Amniotic epithelial cell (primary cell): ENCODE data around the gene PTPRK.
A peak's percentile ranks its signal among the peaks of the same experiment; 100 is the strongest.
"Not testable (repeated sequence)": the region's sequence is repeated elsewhere in the genome, so short reads cannot be mapped to it uniquely, and the experiment has no call there.

ENCODE experiments used
- DNase-seq: peaks from one replicate; pipeline ENCODE4 v3.0.0-alpha.2; 2010; ENCODE audit warnings: low read depth

Gene PTPRK

GRCh38 chr6:128438393-128438792 lies 82.0 kb downstream of the PTPRK start:
- no peak for DNase-seq

GRCh38 chr6:128437685-128438084 lies 82.7 kb downstream of the PTPRK start:
- no peak for DNase-seq

GRCh38 chr6:128434752-128435151 lies 85.6 kb downstream of the PTPRK start:
- DNase-seq: not testable (repeated sequence)

GRCh38 chr6:128432394-128432793 lies 88.0 kb downstream of the PTPRK start:
- peak; percentile 51 for DNase-seq

- DNase-seq: no peak
Observed at GRCh38 chr6:128427139-128427538, 93.3 kb downstream of the PTPRK start.

- no peak for DNase-seq
Observed at GRCh38 chr6:128425856-128426255, 94.5 kb downstream of the PTPRK start.

GRCh38 chr6:128422871-128423270 lies 97.5 kb downstream of the PTPRK start:
- no peak for DNase-seq

- DNase-seq: no peak
Observed at GRCh38 chr6:128422200-128422599, 98.2 kb downstream of the PTPRK start.

GRCh38 chr6:128421788-128422187 lies 98.6 kb downstream of the PTPRK start:
- DNase-seq: no peak

GRCh38 chr6:128417698-128418097 lies 102.7 kb downstream of the PTPRK start:
- no peak for DNase-seq

GRCh38 chr6:128415387-128415786 lies 105.0 kb downstream of the PTPRK start:
- DNase-seq: no peak

- DNase-seq: no peak
Observed at GRCh38 chr6:128414943-128415342, 105.5 kb downstream of the PTPRK start.

GRCh38 chr6:128413291-128413690 lies 107.1 kb downstream of the PTPRK start:
- DNase-seq: no peak

- DNase-seq: no peak
Observed at GRCh38 chr6:128412680-128413079, 107.7 kb downstream of the PTPRK start.

GRCh38 chr6:128410584-128410983 lies 109.8 kb downstream of the PTPRK start:
- DNase-seq: no peak

- DNase-seq: no peak
Observed at GRCh38 chr6:128409003-128409402, 111.4 kb downstream of the PTPRK start.

- DNase-seq: no peak
Observed at GRCh38 chr6:128406453-128406852, 113.9 kb downstream of the PTPRK start.

- DNase-seq: no peak
Observed at GRCh38 chr6:128403618-128404444, 116.6 kb downstream of the PTPRK start.

- DNase-seq: no peak
Observed at GRCh38 chr6:128400875-128401274, 119.5 kb downstream of the PTPRK start.

GRCh38 chr6:128397996-128398395 lies 122.4 kb downstream of the PTPRK start:
- DNase-seq: peak; percentile 10

- DNase-seq: no peak
Observed at GRCh38 chr6:128395596-128395995, 124.8 kb downstream of the PTPRK start.

- DNase-seq: no peak
Observed at GRCh38 chr6:128395188-128395587, 125.2 kb downstream of the PTPRK start.

GRCh38 chr6:128394167-128394566 lies 126.2 kb downstream of the PTPRK start:
- DNase-seq: peak; percentile 23
